ENCODE data around the gene DNASE1L3.

DNA sequence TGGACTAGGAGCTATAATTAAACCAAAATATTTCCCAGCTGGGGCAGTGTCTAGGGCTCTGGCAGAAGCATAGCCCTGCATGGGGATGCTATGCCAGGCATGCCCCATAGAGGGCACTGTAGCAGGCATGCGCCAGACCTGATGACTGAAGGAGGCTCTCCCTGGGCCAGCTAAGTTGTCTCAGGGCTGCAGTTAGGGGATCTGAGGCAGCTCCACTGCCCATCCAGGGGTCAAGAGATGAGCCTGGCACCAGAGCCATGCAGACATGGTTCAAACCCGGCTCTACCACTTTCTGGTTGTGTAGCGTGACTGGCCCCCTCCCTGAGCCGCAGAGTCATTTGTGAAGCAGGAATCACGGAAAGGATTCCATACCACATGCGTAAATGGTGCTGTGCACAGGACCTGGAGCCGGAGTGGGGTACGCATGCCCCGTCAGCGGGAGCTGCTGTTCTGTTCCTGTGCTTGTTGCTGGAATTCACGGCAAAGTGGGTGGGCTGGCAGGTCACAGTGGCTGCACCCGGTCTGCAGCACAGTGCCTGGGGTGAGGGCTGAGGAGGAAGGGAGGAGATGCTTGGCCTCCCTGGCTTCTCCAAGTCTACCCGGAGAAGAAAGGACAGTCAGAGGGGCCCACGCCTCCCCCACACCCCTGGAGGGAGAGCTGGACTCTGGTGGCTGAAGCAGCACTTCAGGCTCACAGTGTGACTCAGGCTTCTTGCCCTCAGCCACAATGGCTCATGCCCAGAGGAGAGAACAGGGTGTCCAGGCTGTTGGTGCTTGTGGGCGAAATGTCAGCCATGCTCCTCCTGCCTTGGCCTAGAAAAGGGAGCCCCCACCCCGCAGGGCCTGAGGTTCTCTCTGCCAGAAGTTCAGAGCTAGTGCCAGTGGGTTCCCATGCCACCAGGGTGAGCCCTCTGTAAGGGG lies 43.1 kb downstream of the DNASE1L3 start:
- TF ChIP-seq, protein P1, sequence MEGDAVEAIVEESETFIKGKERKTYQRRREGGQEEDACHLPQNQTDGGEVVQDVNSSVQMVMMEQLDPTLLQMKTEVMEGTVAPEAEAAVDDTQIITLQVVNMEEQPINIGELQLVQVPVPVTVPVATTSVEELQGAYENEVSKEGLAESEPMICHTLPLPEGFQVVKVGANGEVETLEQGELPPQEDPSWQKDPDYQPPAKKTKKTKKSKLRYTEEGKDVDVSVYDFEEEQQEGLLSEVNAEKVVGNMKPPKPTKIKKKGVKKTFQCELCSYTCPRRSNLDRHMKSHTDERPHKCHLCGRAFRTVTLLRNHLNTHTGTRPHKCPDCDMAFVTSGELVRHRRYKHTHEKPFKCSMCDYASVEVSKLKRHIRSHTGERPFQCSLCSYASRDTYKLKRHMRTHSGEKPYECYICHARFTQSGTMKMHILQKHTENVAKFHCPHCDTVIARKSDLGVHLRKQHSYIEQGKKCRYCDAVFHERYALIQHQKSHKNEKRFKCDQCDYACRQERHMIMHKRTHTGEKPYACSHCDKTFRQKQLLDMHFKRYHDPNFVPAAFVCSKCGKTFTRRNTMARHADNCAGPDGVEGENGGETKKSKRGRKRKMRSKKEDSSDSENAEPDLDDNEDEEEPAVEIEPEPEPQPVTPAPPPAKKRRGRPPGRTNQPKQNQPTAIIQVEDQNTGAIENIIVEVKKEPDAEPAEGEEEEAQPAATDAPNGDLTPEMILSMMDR (conservative IDR thresholded peaks at IDR 0.05; ENCODE audit: low read depth in 2 of 2): peak; percentile 84 to 91
- no peak for TF ChIP-seq EZH2 (IDR thresholded peaks at IDR 0.05; ENCODE audit: low read depth, unreplicated experiment)
- TF ChIP-seq CREB1 (CRISPR knock-in tag; IDR thresholded peaks at IDR 0.05; ENCODE audit: low read depth): no peak
- TF ChIP-seq, protein P2, sequence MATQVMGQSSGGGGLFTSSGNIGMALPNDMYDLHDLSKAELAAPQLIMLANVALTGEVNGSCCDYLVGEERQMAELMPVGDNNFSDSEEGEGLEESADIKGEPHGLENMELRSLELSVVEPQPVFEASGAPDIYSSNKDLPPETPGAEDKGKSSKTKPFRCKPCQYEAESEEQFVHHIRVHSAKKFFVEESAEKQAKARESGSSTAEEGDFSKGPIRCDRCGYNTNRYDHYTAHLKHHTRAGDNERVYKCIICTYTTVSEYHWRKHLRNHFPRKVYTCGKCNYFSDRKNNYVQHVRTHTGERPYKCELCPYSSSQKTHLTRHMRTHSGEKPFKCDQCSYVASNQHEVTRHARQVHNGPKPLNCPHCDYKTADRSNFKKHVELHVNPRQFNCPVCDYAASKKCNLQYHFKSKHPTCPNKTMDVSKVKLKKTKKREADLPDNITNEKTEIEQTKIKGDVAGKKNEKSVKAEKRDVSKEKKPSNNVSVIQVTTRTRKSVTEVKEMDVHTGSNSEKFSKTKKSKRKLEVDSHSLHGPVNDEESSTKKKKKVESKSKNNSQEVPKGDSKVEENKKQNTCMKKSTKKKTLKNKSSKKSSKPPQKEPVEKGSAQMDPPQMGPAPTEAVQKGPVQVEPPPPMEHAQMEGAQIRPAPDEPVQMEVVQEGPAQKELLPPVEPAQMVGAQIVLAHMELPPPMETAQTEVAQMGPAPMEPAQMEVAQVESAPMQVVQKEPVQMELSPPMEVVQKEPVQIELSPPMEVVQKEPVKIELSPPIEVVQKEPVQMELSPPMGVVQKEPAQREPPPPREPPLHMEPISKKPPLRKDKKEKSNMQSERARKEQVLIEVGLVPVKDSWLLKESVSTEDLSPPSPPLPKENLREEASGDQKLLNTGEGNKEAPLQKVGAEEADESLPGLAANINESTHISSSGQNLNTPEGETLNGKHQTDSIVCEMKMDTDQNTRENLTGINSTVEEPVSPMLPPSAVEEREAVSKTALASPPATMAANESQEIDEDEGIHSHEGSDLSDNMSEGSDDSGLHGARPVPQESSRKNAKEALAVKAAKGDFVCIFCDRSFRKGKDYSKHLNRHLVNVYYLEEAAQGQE (IDR thresholded peaks at IDR 0.05; ENCODE audit: unreplicated experiment): no peak
- TF ChIP-seq POLR2AphosphoS5 (IDR thresholded peaks at IDR 0.05; ENCODE audit: low read depth): no peak

Measured in GM23338 (cell line).